RWPE2 (cell line): ENCODE data around the gene PHKG1.
"Not testable (repeated sequence)": the region's sequence is repeated elsewhere in the genome, so short reads cannot be mapped to it uniquely, and the experiment has no call there.

Source experiments
- ATAC-seq: fragments of 200-7000 bp; cut with Tn5 transposase; 3 replicates; pipeline ENCODE4 v1.9.1; 2021; ENCODE audit warnings: low read depth
- DNase-seq: peaks from one replicate; pipeline ENCODE4 v3.0.0-alpha.2; 2020; ENCODE audit warnings: low spot score
- H3K27ac ChIP-seq: fragments of 450-650 bp; 2 replicates; pipeline ENCODE4 v1.5.1; 2017; ENCODE audit warnings: mild to moderate bottlenecking; ENCODE audit not compliant: poor library complexity, severe bottlenecking
- H3K27me3 ChIP-seq: fragments of 250-450 bp; sonication (Bioruptor Pico); 2 replicates; pipeline ENCODE4 v1.5.1; 2021; ENCODE audit warnings: mild to moderate bottlenecking, moderate library complexity; ENCODE audit not compliant: insufficient read depth, poor library complexity, severe bottlenecking
- H3K36me3 ChIP-seq: fragments of 250-450 bp; sonication (Bioruptor Pico); 2 replicates; pipeline ENCODE4 v1.5.1; 2020; ENCODE audit warnings: low read depth, mild to moderate bottlenecking, moderate library complexity
- H3K4me1 ChIP-seq: fragments of 250-450 bp; sonication (Bioruptor Pico); 2 replicates; pipeline ENCODE4 v1.5.1; 2021; ENCODE audit warnings: mild to moderate bottlenecking, moderate library complexity; ENCODE audit not compliant: insufficient read depth, poor library complexity, severe bottlenecking
- H3K4me3 ChIP-seq: fragments of 250-450 bp; sonication (Bioruptor Pico); 2 replicates; pipeline ENCODE4 v1.5.1; 2021; ENCODE audit warnings: mild to moderate bottlenecking, moderate library complexity; ENCODE audit not compliant: severe bottlenecking
- H3K9me3 ChIP-seq: fragments of 250-450 bp; sonication (Bioruptor Pico); 2 replicates; pipeline ENCODE4 v1.5.1; 2021; ENCODE audit warnings: mild to moderate bottlenecking, moderate library complexity; ENCODE audit not compliant: severe bottlenecking
- TF ChIP-seq, protein P1 (sequence below): fragments of 450-650 bp; IDR thresholded peaks from one replicate; pipeline ENCODE4 v1.5.1; 2017; ENCODE audit warnings: mild to moderate bottlenecking, moderate library complexity; ENCODE audit not compliant: poor library complexity, severe bottlenecking

Gene PHKG1

DNA sequence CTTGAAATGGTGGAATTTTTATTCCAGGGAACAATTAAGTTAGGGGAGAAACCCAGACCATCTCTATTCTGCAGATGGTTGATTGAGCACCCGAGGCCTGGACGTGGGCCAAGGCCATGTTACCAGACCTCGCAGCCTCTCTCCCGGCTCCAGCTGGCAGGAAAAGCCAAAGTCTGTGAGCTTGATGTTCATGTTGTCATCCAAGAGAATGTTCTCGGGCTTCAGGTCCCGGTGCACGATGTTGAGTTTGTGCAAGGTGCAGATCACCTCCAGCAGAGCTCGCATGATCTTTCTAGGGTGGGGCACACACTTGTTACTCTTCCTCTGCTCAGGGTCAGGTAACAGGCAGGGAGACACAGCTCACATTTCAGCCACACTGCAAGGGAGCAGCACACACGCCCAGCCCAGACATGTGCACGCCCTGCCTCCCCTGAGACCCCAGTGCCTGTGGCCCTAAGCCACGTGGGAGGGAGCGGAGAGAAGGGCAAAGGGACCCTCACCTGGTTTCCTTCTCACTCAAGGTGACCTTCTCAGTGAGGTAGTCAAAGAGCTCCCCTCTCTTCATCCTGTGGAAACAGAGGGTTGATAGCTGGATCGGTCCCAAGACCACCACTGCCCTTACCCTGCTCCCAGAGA, 9.5 kb downstream of the PHKG1 start:
- H3K4me3 ChIP-seq = no peak overlapping the region
- TF ChIP-seq, protein P1, sequence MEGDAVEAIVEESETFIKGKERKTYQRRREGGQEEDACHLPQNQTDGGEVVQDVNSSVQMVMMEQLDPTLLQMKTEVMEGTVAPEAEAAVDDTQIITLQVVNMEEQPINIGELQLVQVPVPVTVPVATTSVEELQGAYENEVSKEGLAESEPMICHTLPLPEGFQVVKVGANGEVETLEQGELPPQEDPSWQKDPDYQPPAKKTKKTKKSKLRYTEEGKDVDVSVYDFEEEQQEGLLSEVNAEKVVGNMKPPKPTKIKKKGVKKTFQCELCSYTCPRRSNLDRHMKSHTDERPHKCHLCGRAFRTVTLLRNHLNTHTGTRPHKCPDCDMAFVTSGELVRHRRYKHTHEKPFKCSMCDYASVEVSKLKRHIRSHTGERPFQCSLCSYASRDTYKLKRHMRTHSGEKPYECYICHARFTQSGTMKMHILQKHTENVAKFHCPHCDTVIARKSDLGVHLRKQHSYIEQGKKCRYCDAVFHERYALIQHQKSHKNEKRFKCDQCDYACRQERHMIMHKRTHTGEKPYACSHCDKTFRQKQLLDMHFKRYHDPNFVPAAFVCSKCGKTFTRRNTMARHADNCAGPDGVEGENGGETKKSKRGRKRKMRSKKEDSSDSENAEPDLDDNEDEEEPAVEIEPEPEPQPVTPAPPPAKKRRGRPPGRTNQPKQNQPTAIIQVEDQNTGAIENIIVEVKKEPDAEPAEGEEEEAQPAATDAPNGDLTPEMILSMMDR = no peak
- H3K9me3 ChIP-seq = no peaks in the 10 kb centered on the region
- ATAC-seq = peak; percentile 16; the same call in 2 of the 3 replicates
- DNase-seq = no peak
- H3K27ac ChIP-seq = no peak overlapping the region
- peaks cover 13% of the 10 kb centered on the region for H3K36me3 ChIP-seq
- H3K4me1 ChIP-seq = no peaks in the 10 kb centered on the region
- H3K27me3 ChIP-seq = no peaks in the 10 kb centered on the region

DNA sequence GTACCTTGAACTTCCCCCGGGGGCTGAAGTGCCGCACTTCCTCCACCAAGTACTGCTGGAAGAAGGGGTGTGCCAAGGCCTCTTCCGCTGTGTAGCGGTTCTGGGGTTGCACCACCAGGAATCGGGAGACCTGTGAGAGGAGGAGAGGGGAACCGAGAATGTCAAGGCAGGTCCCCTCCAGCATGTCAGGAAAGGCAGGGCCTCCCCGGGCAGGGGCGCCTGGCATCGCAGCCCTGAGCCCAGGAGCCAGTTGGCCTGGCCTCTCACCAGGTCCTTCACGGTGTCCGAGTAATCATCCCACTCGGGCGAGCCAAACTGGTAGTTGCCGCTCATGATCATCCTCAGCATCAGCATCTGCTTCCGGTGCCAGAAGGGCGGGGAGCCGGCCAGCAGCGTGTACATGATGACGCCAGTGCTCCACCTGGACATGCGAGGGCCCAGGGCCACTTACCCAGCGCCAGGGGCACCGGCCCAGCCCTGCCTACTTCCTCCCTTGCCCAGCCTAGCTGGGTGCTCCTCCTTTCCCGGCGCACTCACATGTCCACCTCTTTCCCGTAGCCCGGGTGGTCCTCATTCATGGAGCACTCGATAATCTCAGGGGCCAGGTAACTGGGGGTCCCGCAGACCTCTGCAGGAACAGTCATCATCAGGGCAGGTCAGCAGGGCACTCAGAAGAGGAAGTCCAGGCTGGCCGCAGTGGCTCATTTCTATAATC, 11.0 kb downstream of the PHKG1 start:
- no peaks in the 10 kb centered on the region for H3K4me1 ChIP-seq

DNA sequence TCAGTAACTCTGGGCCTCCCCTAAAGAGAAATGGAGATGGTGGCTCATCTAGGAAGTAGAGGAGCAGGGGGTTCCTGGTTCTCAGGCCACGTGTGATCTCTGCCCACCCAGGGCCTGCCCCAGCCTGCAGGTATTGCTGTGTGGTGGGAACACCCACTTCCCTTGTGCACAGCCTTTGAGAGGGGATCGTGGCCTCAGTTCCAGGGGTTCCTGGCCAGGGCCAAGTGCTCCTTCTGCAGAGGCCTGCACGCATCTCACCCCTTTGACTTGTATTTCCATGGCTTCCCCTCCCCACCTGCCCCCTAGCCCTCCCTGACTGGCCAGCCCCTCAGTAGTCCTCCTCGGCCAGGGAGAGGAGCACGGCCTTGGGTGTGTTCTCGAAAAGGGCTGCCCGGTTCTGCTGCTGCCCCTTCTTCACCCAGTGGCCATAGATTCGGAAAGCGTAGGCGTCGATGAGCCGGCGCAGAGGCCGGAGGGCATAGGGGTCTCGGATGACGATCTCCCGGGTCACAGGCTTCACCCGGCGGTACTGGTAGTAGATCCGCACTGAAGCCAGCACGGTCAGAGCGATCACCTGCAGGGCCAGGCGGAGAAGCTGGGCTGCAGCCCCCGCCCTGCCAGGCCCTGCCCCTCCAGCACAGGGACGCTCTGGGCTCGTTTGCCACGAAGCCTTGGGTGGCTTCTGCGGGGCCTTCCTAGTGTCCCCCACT, 11.9 kb downstream of the PHKG1 start:
- not testable (repeated sequence) for H3K4me3 ChIP-seq, ATAC-seq, H3K27ac ChIP-seq, DNase-seq, H3K9me3 ChIP-seq, H3K4me1 ChIP-seq, H3K27me3 ChIP-seq
- peaks cover 23% of the 10 kb centered on the region for H3K36me3 ChIP-seq

More for the DNA sequence above, 11.0 kb downstream of the PHKG1 start:
- Histone ChIP-seq H3K9me3 (no peaks in the 10 kb centered on the region), H3K4me3 (no peak overlapping the region), H3K27me3 (no peaks in the 10 kb centered on the region), H3K36me3 (peaks cover 23% of the 10 kb centered on the region), H3K27ac (no peak overlapping the region)
- DNase-seq (no peak), ATAC-seq (no peak)
- TF ChIP-seq, protein P1 = no peak

DNA sequence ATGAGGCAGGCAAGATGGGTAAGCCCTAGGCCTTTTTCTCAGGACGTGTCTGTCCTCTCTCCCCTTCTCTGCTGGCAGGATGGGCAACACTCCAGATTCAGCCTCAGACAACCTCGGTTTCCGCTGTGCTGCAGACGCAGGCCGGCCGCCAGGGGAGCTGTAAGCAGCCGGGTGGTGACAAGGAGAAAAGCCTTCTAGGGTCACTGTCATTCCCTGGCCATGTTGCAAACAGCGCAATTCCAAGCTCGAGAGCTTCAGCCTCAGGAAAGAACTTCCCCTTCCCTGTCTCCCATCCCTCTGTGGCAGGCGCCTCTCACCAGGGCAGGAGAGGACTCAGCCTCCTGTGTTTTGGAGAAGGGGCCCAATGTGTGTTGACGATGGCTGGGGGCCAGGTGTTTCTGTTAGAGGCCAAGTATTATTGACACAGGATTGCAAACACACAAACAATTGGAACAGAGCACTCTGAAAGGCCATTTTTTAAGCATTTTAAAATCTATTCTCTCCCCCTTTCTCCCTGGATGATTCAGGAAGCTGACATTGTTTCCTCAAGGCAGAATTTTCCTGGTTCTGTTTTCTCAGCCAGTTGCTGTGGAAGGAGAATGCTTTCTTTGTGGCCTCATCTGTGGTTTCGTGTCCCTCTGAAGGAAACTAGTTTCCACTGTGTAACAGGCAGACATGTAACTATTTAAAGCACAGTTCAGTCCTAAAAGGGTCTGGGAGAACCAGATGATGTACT, 13.1 kb downstream of the PHKG1 start:
- H3K9me3 ChIP-seq = no peaks in the 10 kb centered on the region
- TF ChIP-seq, protein P1 = peak; percentile 17
- no peak overlapping the region for H3K27ac ChIP-seq
- H3K4me1 ChIP-seq = no peaks in the 10 kb centered on the region
- ATAC-seq (no peak), DNase-seq (no peak)
- H3K36me3 ChIP-seq = peaks cover 24% of the 10 kb centered on the region
- no peak overlapping the region for H3K4me3 ChIP-seq
- no peaks in the 10 kb centered on the region for H3K27me3 ChIP-seq

DNA sequence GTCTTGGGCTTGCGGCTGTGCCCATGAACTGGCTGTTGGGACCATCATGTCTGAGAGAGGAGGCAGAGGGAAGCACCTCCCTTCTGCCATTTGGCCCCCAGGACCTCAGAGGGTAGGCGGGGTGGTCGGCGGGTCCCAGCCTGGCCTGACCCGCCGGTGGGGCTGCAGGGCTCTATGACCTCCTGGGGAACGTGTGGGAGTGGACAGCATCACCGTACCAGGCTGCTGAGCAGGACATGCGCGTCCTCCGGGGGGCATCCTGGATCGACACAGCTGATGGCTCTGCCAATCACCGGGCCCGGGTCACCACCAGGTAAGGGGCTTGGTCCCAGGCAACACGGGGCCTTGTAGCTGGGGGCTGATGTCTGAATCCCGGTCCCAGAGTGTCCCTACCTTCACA, 14.6 kb downstream of the PHKG1 start:
- H3K27ac ChIP-seq = no peak overlapping the region
- TF ChIP-seq, protein P1 = no peak
- no peaks in the 10 kb centered on the region for H3K9me3 ChIP-seq
- no peak overlapping the region for H3K4me3 ChIP-seq
- no peaks in the 10 kb centered on the region for H3K4me1 ChIP-seq
- no peaks in the 10 kb centered on the region for H3K27me3 ChIP-seq
- H3K36me3 ChIP-seq = peaks cover 27% of the 10 kb centered on the region
- no peak for ATAC-seq
- no peak for DNase-seq
